GM12892 (cell line): Measurements from ENCODE around the gene DGKI.

ENCODE experiments used
- POLR2A ChIP-seq: IDR thresholded peaks from 2 replicates; pipeline ENCODE4 v1.6.1; 2011; ENCODE audit warnings: low read depth, low read length, control low read depth
- POLR2AphosphoS5 ChIP-seq: IDR thresholded peaks from 2 replicates; pipeline ENCODE4 v1.6.1; 2011; ENCODE audit warnings: low read depth, low read length, control low read depth

- TF ChIP-seq POLR2A: no peak
- no peak for TF ChIP-seq POLR2AphosphoS5
These were observed 369.8 kb downstream of the DGKI start for GRCh38 chr7:137476937-137477336.
